ENCODE results near the gene MYCBP2. TPM values are rescaled to one million over a fixed set of nuclear protein-coding genes. Genes with fewer than 3 reads are reported as not detected.

The MYCBP2 gene
- total RNA-seq, 1 experiment from 2014 or later: 30.2 TPM

DNA sequence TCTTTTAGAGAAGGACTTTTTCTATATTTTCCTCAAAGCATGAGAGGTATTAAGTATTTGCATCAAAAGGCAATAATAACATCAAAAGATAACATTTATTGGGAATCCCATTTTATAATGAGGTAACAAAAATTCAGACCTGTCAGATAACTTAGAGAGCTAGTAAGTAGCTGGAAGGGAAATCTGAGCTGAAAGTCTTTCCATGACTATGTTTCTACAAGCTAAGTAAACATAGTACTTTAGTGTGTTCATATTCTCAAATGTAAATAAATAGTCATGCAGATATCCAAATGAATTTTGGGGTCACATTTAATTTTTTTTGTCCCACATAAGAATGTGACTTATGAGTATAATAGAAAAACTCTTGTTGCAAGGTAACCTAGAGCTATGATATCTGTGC, 212.6 kb downstream of the MYCBP2 start:
- DNase-seq (ENCODE audit: extremely low read depth, low read depth): no peak

DNA sequence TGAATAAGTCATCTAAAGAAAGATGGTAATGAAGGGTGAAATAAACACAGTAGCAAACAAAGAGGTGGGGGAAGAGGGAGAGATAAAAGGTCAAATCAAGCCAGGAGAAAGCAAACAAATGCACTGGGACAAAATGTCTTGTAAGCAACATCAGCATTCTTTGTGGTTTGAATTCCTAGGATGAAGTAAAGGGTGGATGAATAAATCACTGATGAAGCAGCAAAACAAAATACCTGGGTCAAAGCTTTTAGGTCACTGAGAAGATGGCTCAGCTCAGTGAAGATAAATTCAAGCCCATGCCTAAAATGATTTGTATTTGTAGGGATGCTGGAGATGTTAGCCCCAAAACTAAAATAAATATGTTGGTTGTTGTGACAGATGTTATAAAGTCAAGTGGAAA, 213.4 kb downstream of the MYCBP2 start:
- DNase-seq (ENCODE audit: extremely low read depth, low read depth): no peak

DNA sequence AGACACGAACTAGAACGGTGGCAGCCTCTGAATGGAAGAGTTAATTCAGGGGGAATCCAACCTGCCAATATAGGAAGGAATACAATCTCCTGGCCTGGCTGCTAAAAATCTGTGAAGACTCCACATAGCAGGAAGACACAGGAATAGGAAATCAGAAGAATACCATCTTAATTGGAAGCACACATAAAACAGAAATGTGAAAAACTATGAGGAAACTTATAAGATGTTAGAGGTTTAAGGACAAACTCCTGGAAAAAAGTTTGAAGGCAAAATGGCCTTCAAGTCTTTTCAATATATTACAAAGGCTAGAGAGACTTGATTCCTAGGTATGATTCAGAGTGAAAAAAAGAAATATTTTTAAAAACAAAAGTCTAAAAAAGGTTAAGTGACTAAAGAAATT, 221.8 kb downstream of the MYCBP2 start:
- DNase-seq (ENCODE audit: extremely low read depth, low read depth): no peak

GRCh38 chr13:77099415-77099814, 227.5 kb downstream of the MYCBP2 start:
- DNase-seq (ENCODE audit: extremely low read depth, low read depth): no peak

DNA sequence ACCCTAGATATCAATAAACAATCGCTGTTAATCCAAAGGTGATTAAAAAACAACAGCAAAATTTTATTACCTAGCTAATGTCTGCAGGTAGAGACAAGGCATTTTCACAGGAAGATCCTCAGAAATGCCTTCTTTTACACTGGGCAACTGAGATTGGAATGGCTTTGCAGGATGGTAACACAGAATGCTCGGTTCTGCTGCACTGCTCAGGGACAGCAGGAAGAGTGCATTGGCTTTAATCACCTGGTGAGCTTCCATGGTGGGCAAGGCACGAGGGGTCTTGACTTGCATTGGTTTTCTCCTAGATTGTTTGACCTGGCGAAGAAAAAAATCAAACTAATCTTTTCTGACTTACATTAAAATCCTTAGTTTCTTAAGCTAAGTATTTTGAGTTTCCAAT, 231.6 kb downstream of the MYCBP2 start:
- no peak for DNase-seq (ENCODE audit: extremely low read depth, low read depth)

- DNase-seq (ENCODE audit: extremely low read depth, low read depth): no peak
These were observed 232.1 kb downstream of the MYCBP2 start for GRCh38 chr13:77094773-77095172.

DNA sequence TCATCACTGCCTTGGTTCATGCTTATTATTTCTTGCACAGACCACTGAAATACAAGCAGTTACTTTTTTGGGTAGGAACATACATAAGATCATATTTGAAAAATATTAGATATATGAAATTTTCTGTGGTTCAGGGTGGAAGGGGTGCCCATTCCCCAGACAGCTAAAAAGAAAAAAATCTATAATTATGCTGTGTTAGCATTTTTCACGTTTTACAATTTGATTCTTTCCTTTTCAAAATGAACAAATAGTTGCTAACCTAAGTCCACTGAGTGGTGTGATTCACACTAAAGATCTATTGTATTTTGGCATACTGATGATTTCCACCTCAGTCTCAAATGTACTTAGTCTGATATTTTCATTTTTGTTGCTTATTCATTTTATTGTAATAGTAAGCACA, 233.2 kb downstream of the MYCBP2 start:
- DNase-seq (ENCODE audit: extremely low read depth, low read depth): no peak

DNA sequence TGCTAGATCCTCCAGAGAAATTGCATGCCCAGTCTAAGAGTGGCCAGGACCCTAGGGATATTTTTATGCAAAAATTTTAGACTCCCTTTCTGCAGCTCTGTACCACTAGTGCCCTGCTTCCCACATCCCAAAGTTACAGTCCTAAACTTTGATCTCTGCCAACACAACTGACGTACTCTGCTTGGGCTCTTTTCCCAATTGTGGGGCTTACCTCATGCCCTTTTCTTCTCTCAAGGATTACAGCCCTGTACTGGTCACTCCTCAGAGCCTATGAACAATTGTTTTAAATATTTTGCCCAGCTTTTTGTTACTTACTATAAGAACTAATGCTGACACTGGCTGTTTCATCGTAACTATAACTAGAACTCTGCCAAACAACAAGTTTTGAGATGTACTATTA, 242.1 kb downstream of the MYCBP2 start:
- DNase-seq (ENCODE audit: extremely low read depth, low read depth): no peak

GRCh38 chr13:77079902-77080413, 246.9 kb downstream of the MYCBP2 start:
- DNase-seq (ENCODE audit: extremely low read depth, low read depth): no peak

- no peak for DNase-seq (ENCODE audit: extremely low read depth, low read depth)
These were observed 259.4 kb downstream of the MYCBP2 start for GRCh38 chr13:77067519-77067918.

GRCh38 chr13:77065461-77066147, 261.3 kb downstream of the MYCBP2 start:
- no peak for DNase-seq (ENCODE audit: extremely low read depth, low read depth)

DNA sequence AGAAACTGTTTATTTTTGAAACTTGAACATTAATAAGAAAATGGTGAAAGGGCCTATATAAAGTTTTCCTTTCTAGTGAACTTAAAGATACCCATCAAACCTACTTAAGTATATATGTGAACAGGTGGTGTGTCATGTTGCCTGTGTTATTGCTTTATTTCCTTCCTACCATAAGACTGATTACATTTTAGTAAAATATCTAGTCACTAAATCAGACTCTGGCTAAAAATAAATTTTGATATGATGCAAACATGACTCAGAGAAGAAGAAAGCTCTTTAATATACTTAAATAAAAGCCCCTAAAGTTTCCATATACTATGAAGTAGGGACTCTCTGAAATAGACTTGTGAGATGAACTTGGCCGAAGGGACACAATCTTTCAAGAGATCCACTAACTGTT, 264.8 kb downstream of the MYCBP2 start:
- no peak for DNase-seq (ENCODE audit: extremely low read depth, low read depth)

GRCh38 chr13:77061362-77061761, 265.5 kb downstream of the MYCBP2 start:
- no peak for DNase-seq (ENCODE audit: extremely low read depth, low read depth)

GRCh38 chr13:77056886-77057285, 270.0 kb downstream of the MYCBP2 start:
- DNase-seq (ENCODE audit: extremely low read depth, low read depth): no peak

DNA sequence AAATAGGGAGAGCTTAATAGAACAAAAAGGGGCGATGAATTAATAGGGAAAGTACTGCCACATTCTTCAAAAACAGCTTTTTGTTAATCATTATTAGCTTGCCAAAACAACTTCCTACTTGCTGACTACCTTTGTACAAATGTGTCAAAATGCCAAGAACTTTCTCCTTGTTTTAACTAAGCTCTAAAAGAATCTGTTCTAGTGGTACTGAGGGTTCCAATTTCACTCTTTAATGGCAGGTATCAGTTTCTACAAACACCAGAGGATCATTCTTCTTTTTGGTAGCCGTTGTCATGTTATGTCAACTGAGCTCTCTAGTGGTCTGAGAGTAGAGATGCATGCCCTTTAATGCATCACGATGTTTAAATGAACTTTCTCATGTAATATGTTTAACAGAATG, 270.5 kb downstream of the MYCBP2 start:
- DNase-seq (ENCODE audit: extremely low read depth, low read depth): no peak

- DNase-seq (ENCODE audit: extremely low read depth, low read depth): no peak
These were observed 271.7 kb downstream of the MYCBP2 start for GRCh38 chr13:77055158-77055557.

DNA sequence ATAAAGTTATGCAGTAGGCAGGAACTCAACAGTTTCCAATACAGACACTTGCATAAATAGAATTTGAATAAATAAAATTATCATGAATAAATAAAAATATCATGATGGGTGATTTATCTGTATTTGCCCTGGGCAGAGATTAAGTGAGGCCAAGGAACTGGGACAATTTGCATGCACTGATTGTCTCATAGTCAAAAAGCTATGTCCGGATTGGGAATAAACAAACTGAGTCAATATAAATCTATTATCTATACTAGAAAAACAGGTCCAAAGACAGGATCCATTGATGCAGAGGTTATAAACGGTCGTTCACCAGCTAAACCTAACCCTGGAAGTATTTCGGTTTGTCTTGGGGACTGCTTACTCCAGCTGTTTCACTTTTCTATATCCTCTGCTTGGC, 273.7 kb downstream of the MYCBP2 start:
- DNase-seq (ENCODE audit: extremely low read depth, low read depth): no peak

- no peak for DNase-seq (ENCODE audit: extremely low read depth, low read depth)
These were observed 278.2 kb downstream of the MYCBP2 start for GRCh38 chr13:77048681-77049080.

DNA sequence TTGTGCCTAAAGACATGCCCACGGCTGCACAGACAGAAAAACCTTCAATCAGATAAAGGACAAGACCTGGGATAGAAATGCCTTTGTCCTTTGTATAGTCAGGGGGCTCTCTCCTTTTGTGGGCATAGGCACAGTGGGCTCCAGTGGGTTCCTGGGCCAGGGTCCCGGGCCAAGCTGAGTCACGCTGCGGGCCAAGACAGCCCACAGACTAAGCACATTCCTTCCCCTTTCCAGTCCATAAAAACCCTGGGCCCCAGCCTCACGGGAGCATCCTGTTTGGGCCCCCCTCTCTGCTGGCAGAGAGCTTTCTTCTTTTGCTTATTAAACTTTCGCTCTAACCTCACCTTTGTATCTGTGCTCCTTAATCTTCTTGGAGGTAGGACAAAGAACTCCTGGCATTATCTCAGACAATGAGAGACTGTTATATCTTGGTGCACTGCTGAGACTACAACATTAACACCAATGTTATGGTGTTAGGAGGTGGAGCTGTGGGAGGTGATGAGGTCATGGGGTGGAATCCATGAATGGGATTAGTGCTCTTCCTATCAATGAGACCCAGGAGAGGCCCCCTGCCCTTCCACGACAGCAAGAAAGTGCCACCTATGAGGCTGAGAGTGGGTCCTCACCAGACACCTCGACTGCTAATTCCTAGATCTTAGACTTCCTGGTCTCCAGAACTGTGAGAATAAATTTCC, 279.1 kb downstream of the MYCBP2 start:
- DNase-seq (ENCODE audit: extremely low read depth, low read depth): no peak

DNA sequence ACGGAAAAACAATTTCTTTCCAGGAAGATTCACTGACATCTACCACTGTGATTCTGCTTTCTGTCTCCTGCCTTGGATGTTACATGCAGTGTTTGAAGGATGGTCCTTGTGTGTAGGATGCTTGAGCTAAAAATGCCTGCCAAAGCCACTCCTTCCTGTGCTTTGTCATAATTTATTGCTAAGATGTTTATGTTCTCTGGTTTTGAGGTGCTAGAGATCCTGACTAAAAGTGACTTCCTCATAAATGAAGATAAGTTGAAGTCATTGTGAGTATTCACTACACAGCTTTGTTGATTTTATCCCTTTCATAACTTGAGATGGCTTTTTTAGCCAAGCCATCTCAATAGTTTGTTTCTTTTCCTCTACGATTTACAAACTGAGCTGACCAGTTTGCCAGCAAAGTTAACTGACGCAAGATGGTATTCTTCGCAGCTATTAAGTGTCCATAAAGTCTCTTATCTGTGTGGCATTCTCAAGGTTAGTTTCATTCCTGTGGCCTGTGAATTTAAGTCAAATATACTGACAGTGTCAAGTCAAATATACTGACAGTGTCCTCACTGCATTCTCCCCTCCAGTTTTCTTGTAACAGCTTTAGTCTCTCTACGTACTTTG, 284.2 kb downstream of the MYCBP2 start:
- no peak for DNase-seq (ENCODE audit: extremely low read depth, low read depth)

GRCh38 chr13:77040835-77041234, 286.1 kb downstream of the MYCBP2 start:
- DNase-seq (ENCODE audit: extremely low read depth, low read depth): no peak

- no peak for DNase-seq (ENCODE audit: extremely low read depth, low read depth)
These were observed 286.8 kb downstream of the MYCBP2 start for GRCh38 chr13:77040076-77040475.
